Neuronal stem cell (in vitro differentiated cells): Measurements from ENCODE around the gene HPCAL1.

Experiments used
- DNase-seq: peaks from one replicate; pipeline ENCODE4 v3.0.0-alpha.2; 2013; ENCODE audit warnings: low spot score
- H2AFZ ChIP-seq: one replicate; pipeline ENCODE4 v1.6.1; 2013; ENCODE audit warnings: mild to moderate bottlenecking, low read length, inconsistent platforms
- H2AK5ac ChIP-seq: 2 replicates; pipeline ENCODE4 v1.6.1; 2013; ENCODE audit warnings: low read depth, mild to moderate bottlenecking, inconsistent platforms, low read length, moderate library complexity, mixed read lengths
- H2BK120ac ChIP-seq: 2 replicates; pipeline ENCODE4 v1.6.1; 2013; ENCODE audit warnings: low read depth, mild to moderate bottlenecking, inconsistent platforms, low read length, moderate library complexity, mixed read lengths
- H2BK12ac ChIP-seq: one replicate; pipeline ENCODE4 v1.6.1; 2013; ENCODE audit warnings: low read length, inconsistent platforms
- H2BK15ac ChIP-seq: 2 replicates; pipeline ENCODE4 v1.6.1; 2013; ENCODE audit warnings: mild to moderate bottlenecking, low read length, inconsistent platforms, mixed read lengths
- H2BK5ac ChIP-seq: one replicate; pipeline ENCODE4 v1.6.1; 2013; ENCODE audit warnings: inconsistent platforms, mild to moderate bottlenecking, low read length, moderate library complexity
- H3K14ac ChIP-seq: one replicate; pipeline ENCODE4 v1.6.1; 2013; ENCODE audit warnings: low read length, inconsistent platforms
- H3K18ac ChIP-seq: 2 replicates; pipeline ENCODE4 v1.6.1; 2013; ENCODE audit warnings: low read length, inconsistent platforms
- H3K23ac ChIP-seq: 2 replicates; pipeline ENCODE4 v1.6.1; 2013; ENCODE audit warnings: low read depth, mild to moderate bottlenecking, mixed read lengths, low read length, inconsistent platforms; ENCODE audit not compliant: poor library complexity
- H3K27ac ChIP-seq: replicated peaks from 3 replicates; pipeline ENCODE4 v1.5.1; 2013; ENCODE audit warnings: low read length, inconsistent platforms
- H3K27me3 ChIP-seq, 3 experiments: 2 replicates each; pipeline ENCODE4 v1.6.1; 2013; ENCODE audit warnings: low read length in 3 of 3, mild to moderate bottlenecking in 2 of 3, inconsistent platforms in 1 of 3, low read depth in 1 of 3, mixed read lengths in 1 of 3, moderate library complexity in 1 of 3; ENCODE audit not compliant: control insufficient read depth in 3 of 3, insufficient read depth in 3 of 3
- H3K36me3 ChIP-seq, 2 donors: replicated peaks in 1 of 2; 2 replicates each; pipeline ENCODE4 v1.6.1; 2013; ENCODE audit warnings: low read length in 2 of 2; ENCODE audit not compliant: control insufficient read depth in 2 of 2, insufficient read depth in 2 of 2
- H3K4ac ChIP-seq: 2 replicates; pipeline ENCODE4 v1.6.1; 2013; ENCODE audit warnings: inconsistent platforms, mild to moderate bottlenecking, low read length, moderate library complexity
- H3K4me1 ChIP-seq, 2 donors: 1 replicate in 1 of 2; 2 replicates in 1 of 2; pipeline ENCODE4 v1.6.1; 2013; ENCODE audit warnings: low read length in 2 of 2, low read depth in 1 of 2; ENCODE audit not compliant: control insufficient read depth in 2 of 2, insufficient read depth in 1 of 2
- H3K4me2 ChIP-seq: one replicate; pipeline ENCODE4 v1.6.1; 2013; ENCODE audit warnings: mild to moderate bottlenecking, low read length, inconsistent platforms; ENCODE audit not compliant: insufficient read depth, poor library complexity, severe bottlenecking
- H3K4me3 ChIP-seq, 2 donors: 2 replicates each; pipeline ENCODE4 v1.5.1; 2013; ENCODE audit warnings: low read length in 2 of 2, mild to moderate bottlenecking in 2 of 2, inconsistent platforms in 1 of 2, moderate library complexity in 1 of 2
- H3K79me1 ChIP-seq: one replicate; pipeline ENCODE4 v1.6.1; 2013; ENCODE audit warnings: low read depth, mild to moderate bottlenecking, inconsistent platforms, low read length, moderate library complexity
- H3K9ac ChIP-seq: one replicate; pipeline ENCODE4 v1.6.1; 2013; ENCODE audit warnings: mild to moderate bottlenecking, low read depth, low read length, inconsistent platforms; ENCODE audit not compliant: poor library complexity
- H3K9me3 ChIP-seq, 2 donors: replicated peaks in 1 of 2; 2 replicates each; pipeline versions ENCODE3 to v1.6.1; 2013; ENCODE audit warnings: low read length in 2 of 2, mild to moderate bottlenecking in 2 of 2, inconsistent platforms in 1 of 2, low read depth in 1 of 2, mixed read lengths in 1 of 2, moderate library complexity in 1 of 2; ENCODE audit not compliant: control insufficient read depth in 2 of 2, insufficient read depth in 1 of 2
- H4K8ac ChIP-seq: one replicate; pipeline ENCODE4 v1.6.1; 2013; ENCODE audit warnings: low read depth, mild to moderate bottlenecking, inconsistent platforms, low read length, moderate library complexity
- H4K91ac ChIP-seq: one replicate; pipeline ENCODE4 v1.6.1; 2013; ENCODE audit warnings: low read length, low read depth, mild to moderate bottlenecking, inconsistent platforms; ENCODE audit not compliant: poor library complexity
- WGBS, 2 donors: extraction: QIAGEN DNeasy Blood & Tissue Kit; methylation state at CpG; one replicate each; pipeline ENCODE4 v1.1.7; 2013; ENCODE audit warnings: missing lambda C conversion rate in 2 of 2, mixed read lengths in 1 of 2; ENCODE audit not compliant: insufficient read length in 2 of 2, insufficient replicate concordance in 1 of 2; ENCODE audit errors: extremely low coverage in 2 of 2; 5-methylcytosine and 5-hydroxymethylcytosine counted together

HPCAL1 gene

GRCh38 chr2:10276481-10277292, 26.0 kb upstream of the HPCAL1 start:
- Histone ChIP-seq H3K14ac (peak overlapping the region; percentile 56), H3K27ac (no peak overlapping the region), H2BK12ac (peak overlapping the region; percentile 84), H3K27me3 (peaks cover 0 to 14% (median 4%) of the 10 kb centered on the region in 3 experiments), H3K18ac (peak overlapping the region; percentile 59), H4K91ac (peak overlapping the region; percentile 32), H2BK120ac (no peak overlapping the region), H2AFZ (no peak overlapping the region), H3K4me2 (no peak overlapping the region), H3K4ac (peak overlapping the region; percentile 90), H3K79me1 (peaks cover 6% of the 10 kb centered on the region), H2BK5ac (no peak overlapping the region), H3K4me3 (no peak overlapping the region), H3K4me1 (peaks cover 12 to 13% of the 10 kb centered on the region in 2 donors), H2BK15ac (peak overlapping the region; percentile 70), H3K23ac (peak overlapping the region; percentile 55), H3K9me3 (no peaks in the 10 kb centered on the region), H3K36me3 (no peaks in the 10 kb centered on the region), H2AK5ac (peak overlapping the region; percentile 94), H3K9ac (no peak overlapping the region), H4K8ac (no peak overlapping the region)
- DNase-seq, result no peak
- WGBS, 2 donors, result no CpG with 5 or more reads among the region's 23 CpGs

GRCh38 chr2:10277293-10278028, 25.2 kb upstream of the HPCAL1 start:
- H2AK5ac ChIP-seq, result no peak overlapping the region
- H3K27me3 ChIP-seq, result peaks cover 0 to 17% (median 4%) of the 10 kb centered on the region in 3 experiments
- H2BK15ac ChIP-seq, result peak overlapping the region; percentile 70
- no peak for DNase-seq
- peak overlapping the region; percentile 90 for H3K4ac ChIP-seq
- H3K4me1 ChIP-seq, result peaks cover 12 to 13% of the 10 kb centered on the region in 2 donors
- H2BK120ac ChIP-seq, result no peak overlapping the region
- peak overlapping the region; percentile 78 for H2BK12ac ChIP-seq
- H4K91ac ChIP-seq, result peak overlapping the region; percentile 32
- H4K8ac ChIP-seq, result no peak overlapping the region
- peak overlapping the region; percentile 53 for H3K18ac ChIP-seq
- H3K4me3 ChIP-seq, result no peak overlapping the region
- peak overlapping the region; percentile 67 for H2AFZ ChIP-seq
- no peak overlapping the region for H2BK5ac ChIP-seq
- no CpG with 5 or more reads among the region's 26 CpGs for WGBS, 2 donors
- H3K23ac ChIP-seq, result no peak overlapping the region
- H3K36me3 ChIP-seq, result no peaks in the 10 kb centered on the region
- no peak overlapping the region for H3K9ac ChIP-seq
- peaks cover 6% of the 10 kb centered on the region for H3K79me1 ChIP-seq
- H3K27ac ChIP-seq, result no peak overlapping the region
- H3K9me3 ChIP-seq, result peaks cover 0 to 3% of the 10 kb centered on the region in 2 donors
- no peak overlapping the region for H3K4me2 ChIP-seq
- H3K14ac ChIP-seq, result no peak overlapping the region

GRCh38 chr2:10278029-10278762, 24.5 kb upstream of the HPCAL1 start:
- peaks cover 6% of the 10 kb centered on the region for H3K79me1 ChIP-seq
- peak overlapping the region; percentile 87 for H2BK15ac ChIP-seq
- no peak overlapping the region for H3K27ac ChIP-seq
- H3K36me3 ChIP-seq, result no peaks in the 10 kb centered on the region
- no peak overlapping the region for H2BK12ac ChIP-seq
- peak overlapping the region; percentile 11 for H3K18ac ChIP-seq
- H2BK120ac ChIP-seq, result no peak overlapping the region
- no peak overlapping the region for H3K4me2 ChIP-seq
- H4K8ac ChIP-seq, result no peak overlapping the region
- no peak overlapping the region for H3K4me3 ChIP-seq
- H3K4me1 ChIP-seq, result peaks cover 12 to 18% of the 10 kb centered on the region in 2 donors
- peak overlapping the region; percentile 88 for H2AK5ac ChIP-seq
- H3K9me3 ChIP-seq, result peaks cover 0 to 3% of the 10 kb centered on the region in 2 donors
- H4K91ac ChIP-seq, result no peak overlapping the region
- WGBS, 2 donors, result no CpG with 5 or more reads among the region's 19 CpGs
- H2AFZ ChIP-seq, result peak overlapping the region; percentile 67
- peak overlapping the region; percentile 4 for H3K9ac ChIP-seq
- H3K23ac ChIP-seq, result no peak overlapping the region
- peak overlapping the region; percentile 31 for H3K14ac ChIP-seq
- DNase-seq, result no peak
- H2BK5ac ChIP-seq, result peak overlapping the region; percentile 50
- H3K4ac ChIP-seq, result no peak overlapping the region
- peaks cover 0 to 15% (median 4%) of the 10 kb centered on the region in 3 experiments for H3K27me3 ChIP-seq
